Measurements from ENCODE around the gene FAM184A.
"Not testable (repeated sequence)": the region's sequence is repeated elsewhere in the genome, so short reads cannot be mapped to it uniquely, and the experiment has no call there.

FAM184A gene

DNA sequence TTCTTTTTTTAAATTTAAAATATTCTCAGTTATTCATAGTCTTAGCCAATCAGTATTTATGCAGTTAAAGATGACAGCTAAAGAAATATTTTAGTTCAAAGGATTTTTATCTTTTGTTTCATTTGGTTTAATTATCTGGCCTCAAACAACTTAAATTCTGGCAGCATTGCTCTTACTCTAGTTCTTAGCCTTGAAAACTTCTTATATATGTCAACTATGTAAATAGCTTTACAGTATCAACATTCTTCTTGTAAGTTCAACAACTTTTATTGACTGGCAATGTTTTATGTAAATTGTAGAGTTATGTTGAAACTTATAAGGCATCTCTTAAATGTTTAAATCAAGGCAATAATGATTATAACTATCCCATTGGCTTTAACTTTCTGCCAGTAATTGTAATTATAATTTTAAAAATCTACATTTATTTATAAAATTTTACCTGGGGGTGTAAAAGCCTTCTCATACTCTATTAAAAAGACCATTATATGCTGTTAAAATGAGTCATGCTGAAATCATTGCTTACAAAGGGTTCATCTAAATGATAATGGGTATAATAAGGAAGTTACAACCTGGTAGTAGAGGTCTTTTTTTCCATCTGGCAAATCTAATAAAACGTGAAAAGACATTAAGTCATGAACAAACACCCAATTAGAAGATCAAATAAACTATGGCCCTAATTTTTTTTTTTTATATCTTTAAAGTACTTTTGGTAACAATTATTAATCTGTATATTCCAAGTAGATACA, 45.8 kb upstream of the FAM184A start:
- TF ChIP-seq, protein P1, sequence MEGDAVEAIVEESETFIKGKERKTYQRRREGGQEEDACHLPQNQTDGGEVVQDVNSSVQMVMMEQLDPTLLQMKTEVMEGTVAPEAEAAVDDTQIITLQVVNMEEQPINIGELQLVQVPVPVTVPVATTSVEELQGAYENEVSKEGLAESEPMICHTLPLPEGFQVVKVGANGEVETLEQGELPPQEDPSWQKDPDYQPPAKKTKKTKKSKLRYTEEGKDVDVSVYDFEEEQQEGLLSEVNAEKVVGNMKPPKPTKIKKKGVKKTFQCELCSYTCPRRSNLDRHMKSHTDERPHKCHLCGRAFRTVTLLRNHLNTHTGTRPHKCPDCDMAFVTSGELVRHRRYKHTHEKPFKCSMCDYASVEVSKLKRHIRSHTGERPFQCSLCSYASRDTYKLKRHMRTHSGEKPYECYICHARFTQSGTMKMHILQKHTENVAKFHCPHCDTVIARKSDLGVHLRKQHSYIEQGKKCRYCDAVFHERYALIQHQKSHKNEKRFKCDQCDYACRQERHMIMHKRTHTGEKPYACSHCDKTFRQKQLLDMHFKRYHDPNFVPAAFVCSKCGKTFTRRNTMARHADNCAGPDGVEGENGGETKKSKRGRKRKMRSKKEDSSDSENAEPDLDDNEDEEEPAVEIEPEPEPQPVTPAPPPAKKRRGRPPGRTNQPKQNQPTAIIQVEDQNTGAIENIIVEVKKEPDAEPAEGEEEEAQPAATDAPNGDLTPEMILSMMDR (IDR thresholded peaks at IDR 0.05; ENCODE audit: low read depth, low read length, missing control alignments), result no peak
- no peak overlapping the region for H3K4me3 ChIP-seq (ENCODE audit: low read depth, low read length)
- no peak for DNase-seq (ENCODE audit: low read depth)

DNA sequence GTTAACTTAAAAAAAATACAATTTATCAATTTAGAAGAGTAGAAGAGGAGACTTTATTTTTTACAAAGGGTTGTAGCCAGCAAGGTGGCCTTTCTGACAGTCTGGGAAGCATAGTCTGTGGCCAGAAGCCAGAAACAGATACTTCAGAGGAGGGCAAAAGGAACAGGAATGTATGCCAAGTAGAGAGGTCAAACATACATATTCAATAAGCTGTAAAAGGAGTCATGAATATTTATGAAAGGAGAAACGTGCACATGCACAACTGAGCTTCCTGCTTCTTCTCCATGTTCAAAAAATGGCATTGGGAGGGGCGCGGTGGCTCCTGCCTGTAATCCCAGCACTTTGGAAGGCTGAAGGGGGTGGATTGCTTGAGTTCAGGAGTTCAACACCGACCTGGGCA, 43.9 kb upstream of the FAM184A start:
- no peak overlapping the region for H3K4me3 ChIP-seq (ENCODE audit: low read depth, low read length)
- TF ChIP-seq, protein P1 (IDR thresholded peaks at IDR 0.05; ENCODE audit: low read depth, low read length, missing control alignments), result no peak
- no peak for DNase-seq (ENCODE audit: low read depth)

DNA sequence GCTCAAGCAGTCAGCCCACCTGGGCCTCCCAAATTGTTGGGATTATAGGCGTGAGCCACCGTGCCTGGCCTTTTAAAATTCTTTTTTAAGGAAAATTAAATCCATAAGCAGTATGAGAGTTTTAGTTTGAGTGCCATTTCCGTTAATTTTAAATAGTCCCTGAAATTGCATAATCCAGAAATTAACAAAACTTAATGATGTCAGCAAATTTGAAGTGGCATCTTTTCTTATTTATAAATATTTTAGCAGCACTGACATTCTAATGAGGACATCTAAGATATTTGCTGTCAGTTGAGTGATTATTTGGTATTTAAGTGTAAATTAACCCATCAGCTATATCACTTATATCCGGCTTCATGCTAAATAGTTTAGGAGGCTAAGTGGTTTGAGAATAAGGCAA, 42.9 kb upstream of the FAM184A start:
- TF ChIP-seq, protein P1 (IDR thresholded peaks at IDR 0.05; ENCODE audit: low read depth, low read length, missing control alignments), result no peak
- DNase-seq (ENCODE audit: low read depth), result no peak
- no peak overlapping the region for H3K4me3 ChIP-seq (ENCODE audit: low read depth, low read length)

DNA sequence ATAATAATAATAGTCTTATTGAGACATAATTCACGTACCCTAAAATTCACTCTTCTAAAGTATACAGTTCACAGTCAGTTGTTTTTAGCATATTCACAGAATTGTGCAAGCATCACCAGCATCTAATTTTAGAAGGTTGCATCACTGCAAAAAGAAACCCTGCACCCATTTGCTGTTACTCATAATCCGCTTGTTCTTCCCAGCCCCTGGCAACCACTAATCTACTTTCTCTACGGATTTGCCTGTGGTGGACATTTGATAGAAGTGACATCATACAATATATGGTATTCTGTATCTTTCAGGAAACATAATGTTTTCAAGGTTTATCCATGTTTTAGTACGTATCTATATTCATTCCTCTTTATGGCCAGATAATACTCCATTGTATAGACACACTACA, 41.5 kb upstream of the FAM184A start:
- H3K4me3 ChIP-seq (ENCODE audit: low read depth, low read length), result no peak overlapping the region
- no peak for DNase-seq (ENCODE audit: low read depth)
- TF ChIP-seq, protein P1 (IDR thresholded peaks at IDR 0.05; ENCODE audit: low read depth, low read length, missing control alignments), result no peak

DNA sequence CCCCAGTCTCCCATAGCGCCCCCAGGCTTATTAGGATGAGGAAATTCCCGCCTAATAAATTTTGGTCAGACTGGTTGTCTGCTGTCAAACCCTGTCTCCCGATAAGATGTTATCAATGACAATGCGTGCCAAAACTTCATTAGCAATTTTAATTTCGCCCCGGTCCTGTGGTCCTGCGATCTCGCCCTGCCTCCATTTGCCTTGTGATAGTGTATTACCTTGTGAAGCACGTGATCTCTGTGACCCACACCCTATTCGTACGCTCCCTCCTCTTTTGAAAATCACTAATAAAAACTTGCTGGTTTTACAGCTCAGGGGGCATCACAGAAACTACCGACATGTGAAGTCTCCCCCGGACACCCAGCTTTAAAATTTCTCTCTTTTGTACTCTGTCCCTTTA, 40.6 kb upstream of the FAM184A start:
- not testable (repeated sequence) for DNase-seq (ENCODE audit: low read depth); H3K4me3 ChIP-seq (ENCODE audit: low read depth, low read length)

DNA sequence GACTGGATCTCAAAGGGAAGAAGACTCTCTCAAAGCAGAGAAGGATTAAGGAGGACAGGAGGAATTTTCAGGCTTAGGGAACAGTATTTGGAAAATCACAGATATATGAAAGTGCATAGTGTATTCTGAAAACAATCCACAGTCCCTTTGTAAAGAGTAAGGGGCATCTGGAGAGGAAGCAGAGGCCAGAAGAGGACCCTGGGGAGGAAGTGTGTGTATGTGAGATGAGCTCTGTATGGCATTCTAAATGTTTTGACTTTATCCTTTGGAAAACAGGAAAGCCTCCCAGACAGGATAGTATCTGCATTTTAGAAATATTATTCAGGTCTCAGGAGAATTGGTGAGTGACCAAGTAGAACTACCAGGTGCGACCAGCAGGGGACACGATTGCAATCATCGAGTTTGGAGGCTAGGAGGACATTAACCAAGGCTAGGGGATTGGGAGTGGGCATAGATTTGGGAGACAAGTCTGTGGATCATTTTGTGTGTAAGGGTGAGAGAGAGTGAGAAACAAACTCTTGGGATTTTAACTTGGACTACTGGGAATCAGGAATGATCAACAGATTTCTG, 38.3 kb upstream of the FAM184A start:
- TF ChIP-seq, protein P1 (IDR thresholded peaks at IDR 0.05; ENCODE audit: low read depth, low read length, missing control alignments), result peak; percentile 60
- DNase-seq (ENCODE audit: low read depth), result no peak

DNA sequence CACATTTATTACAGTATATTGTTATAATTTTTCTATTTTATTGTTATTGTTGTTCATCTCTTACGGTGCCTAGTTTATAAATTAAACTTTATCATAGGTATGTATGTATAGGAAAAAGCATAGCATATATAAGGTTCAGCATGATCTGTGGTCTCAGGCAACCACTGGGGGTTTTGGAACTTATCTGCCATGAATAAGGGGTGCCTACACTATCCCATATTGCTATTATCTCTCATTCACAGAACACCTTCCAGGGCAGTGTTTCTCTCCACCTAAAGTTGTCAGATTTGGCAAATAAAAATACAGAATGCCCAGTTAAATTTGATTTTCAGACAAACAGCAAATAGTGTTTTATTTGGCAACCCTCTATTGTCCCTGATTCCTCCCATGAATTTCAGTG, 35.5 kb upstream of the FAM184A start:
- no peak overlapping the region for H3K4me3 ChIP-seq (ENCODE audit: low read depth, low read length)
- TF ChIP-seq, protein P1 (IDR thresholded peaks at IDR 0.05; ENCODE audit: low read depth, low read length, missing control alignments), result no peak
- DNase-seq (ENCODE audit: low read depth), result no peak

More for the DNA sequence above, 38.3 kb upstream of the FAM184A start:
- H3K4me3 ChIP-seq (ENCODE audit: low read depth, low read length), result no peak overlapping the region
